GM18907 (cell line): ENCODE results near the gene LRRC25.

Source experiments
- ATAC-seq: cut with Tn5 transposase; IDR thresholded peaks from one replicate; pipeline ENCODE4 v1.9.1; 2021; ENCODE audit warnings: mild to moderate bottlenecking, moderate library complexity; ENCODE audit not compliant: unreplicated experiment

Gene LRRC25

DNA sequence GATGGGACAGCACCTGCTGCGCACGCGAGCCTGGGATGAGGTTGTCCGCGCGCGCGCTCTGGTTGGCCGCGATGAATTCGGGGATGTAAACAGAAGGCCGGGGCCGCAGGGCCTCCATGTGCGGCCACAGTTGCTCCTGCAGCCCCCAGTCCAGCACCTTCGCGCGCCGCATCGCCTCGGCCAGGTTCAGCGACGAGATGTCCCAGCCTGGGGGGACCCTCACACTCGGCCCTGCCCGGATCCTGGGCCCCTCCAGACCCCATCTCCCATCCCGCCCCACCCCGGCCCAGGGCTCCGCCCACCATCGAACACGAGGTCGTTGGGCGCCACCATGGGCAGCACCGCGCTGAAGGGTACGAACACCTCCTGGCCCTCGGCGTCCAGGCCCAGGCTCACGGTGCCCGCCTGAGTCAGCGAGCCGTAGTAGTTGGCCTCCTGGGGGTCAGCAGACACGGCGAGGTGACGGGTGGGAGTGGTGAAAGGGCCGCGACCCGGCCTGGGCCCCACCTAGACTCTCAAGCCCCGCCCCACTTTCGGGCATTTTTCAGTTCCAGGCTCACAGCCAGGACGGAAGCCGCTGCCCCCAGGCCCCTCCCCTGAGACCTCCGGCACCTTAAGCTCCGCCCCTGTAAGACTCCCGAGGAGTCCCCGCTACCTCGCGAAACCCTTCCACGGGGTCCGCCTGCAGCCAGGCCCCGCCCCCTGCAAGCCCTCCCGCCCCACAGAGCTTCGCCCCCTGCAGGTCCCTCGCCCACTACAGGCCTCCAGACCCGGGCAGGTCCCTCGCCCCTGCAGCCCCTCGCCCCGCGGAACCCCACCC lies 39.5 kb upstream of the LRRC25 start:
- ATAC-seq: peak; percentile 55

DNA sequence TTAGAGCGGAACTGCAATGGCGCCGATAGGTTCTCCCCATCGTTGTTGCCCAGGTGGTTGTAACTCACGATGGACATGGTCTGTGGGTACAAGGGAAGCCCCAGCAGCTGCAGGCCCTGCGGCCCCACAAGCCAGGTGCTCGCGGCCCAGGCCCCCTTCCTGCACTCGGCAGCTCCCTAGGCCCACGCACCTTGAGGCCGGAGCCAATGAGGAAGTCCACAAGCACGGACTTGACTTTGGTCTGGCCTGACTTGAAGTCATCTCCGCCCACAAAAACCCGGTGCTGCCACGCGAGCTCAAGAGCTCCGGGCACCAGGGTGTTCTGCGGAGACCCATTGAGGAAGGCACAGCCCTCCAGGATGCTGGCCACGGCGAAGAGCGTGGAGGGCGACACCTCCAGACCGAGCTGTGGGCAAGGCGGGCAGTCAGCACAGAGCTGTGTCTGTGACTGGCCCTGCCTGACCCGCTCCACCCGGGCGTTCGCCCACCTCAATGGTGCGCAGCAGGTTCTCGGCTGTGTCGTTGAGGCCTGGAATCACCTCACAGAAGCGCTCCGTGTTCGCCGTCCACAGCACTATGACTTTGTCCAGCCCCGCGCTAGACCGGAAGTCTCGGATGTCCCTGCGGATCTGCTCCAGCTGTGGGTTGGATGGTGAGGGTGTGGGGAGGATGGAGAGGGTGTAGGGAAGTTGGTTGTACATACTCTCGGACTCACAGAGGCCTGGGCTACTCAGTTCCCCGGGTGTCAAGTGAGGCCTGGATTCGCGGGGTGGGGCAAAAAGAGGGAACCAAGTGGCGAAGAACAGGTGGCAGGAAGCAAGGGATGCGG lies 38.6 kb upstream of the LRRC25 start:
- ATAC-seq: no peak

DNA sequence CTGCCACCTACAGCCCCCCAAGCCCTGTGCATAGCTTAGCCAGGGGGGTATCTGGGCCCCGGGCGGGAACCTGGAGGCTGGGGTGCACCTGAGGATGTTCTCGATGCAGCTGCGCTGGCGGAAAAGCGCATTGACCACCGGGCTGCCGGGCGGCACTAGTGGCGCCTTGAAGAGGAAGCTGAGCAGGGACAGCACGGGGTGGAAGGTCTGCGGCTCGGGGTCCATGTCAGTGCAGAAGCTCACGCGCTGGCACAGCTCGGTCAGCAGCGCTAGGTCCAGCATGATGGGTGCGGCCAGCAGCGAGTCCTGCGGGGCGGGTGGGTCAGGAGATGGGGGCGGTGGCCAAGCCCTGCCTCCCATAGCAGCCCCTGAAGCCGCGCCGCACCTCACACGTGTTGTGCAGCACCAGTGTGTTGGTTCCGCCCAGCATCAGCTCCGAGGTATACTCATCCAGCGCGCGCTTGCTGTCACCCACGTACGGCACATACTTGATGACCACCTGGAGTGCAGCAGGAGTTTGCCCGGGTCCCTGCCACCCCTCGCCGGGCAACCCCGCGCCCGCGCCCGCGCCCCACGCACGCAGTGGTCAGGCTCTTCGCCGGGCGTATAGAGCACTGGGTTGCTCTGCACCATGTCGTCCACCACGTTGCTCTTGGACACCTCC lies 37.9 kb upstream of the LRRC25 start:
- no peak for ATAC-seq

DNA sequence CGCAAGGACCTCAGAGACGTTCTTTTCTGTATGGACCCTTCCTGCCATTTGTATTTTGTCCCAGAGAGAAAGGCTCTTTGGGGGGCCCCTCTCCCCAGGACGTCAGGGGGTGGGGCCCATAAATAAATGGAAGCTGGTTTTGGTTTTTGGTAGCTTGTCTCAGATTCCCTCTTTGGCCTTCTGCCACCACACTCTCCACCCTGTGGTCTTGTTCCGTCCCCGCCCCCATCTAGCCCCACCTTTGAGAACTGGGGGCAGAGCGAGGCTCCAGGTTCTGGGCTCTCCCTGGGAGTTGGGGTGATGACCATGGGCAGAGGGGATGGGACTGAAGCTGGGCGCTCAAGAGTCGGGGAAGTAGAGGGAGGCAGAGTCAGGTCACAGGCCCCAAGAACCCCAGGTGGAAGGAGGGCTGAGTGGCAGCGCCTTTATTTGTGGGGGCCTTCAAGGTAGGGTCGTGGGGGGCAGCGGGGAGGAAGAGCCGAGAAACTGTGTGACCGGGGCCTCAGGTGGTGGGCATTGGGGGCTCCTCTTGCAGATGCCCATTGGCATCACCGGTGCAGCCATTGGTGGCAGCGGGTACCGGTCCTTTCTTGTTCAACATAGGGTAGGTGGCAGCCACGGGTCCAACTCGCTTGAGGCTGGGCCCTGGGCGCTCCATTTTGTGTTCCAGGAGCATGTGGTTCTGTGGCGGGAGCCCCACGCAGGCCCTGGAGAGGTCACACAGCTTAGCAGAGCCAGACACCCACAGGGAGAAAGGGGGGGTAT lies 37.2 kb upstream of the LRRC25 start:
- no peak for ATAC-seq

DNA sequence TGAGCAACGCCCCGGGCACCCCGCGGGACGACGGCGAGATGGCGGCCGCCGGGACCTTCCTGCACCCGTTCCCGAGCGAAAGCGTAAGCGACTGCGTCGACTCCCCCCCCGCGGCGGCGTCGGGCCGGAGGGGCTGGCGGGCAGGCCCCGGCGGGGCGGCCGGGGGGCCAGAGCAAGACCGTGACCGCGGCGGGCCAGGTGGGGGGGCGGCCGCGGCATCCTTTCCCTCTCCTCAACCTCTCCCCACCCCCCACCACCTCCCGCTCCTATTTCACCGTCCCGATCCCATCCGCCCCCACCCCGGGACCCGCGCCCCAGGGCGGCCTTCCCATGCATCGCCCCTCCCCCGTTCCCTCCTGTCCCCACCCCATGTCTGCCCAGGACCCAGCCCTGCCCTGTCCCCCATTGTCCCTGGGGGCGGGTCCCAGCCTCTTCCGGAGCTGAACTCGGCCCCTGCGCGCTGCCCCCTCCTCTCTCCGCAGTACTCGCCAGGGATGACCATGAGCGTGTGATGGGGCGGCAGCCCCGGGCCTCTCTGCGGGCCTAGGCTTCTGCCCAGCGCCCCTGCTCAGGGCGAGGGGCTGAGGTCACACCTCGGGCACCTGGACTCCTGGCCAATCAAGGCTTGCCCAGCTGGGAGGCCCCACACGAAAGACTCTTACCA lies 36.4 kb upstream of the LRRC25 start:
- no peak for ATAC-seq

DNA sequence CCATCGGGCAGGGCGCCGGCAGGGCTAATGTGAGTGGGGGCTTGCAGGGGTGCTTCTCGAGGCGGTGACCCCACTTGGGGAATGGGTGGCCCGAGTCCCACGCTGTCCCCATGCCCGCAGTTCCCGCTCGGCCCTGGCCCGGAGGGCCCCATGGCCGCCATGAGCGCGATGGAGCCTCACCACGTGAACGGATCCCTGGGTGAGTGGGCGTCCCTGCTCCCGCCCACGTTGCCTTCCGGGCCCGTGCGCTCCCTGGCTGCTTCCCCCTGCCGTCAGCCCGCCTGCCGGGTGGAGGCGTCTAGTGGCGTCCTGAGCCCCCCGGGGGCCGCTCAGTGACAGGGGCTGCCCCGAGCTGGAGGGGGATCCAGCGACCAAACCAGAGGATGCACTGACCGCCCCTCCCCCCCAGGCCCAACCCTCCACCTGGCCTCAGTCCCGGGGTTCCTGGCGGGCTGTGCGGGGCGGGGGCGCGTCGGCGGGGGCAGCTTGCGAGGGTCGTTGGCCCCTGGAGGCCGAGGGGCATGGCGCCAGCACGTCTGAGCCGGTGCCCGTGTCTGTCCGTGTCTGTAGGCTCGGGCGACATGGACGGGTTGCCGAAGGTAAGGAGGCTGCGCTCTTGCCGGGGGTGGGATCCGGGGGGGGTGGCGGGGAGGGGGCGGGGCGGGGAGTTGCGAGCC lies 35.7 kb upstream of the LRRC25 start:
- no peak for ATAC-seq

DNA sequence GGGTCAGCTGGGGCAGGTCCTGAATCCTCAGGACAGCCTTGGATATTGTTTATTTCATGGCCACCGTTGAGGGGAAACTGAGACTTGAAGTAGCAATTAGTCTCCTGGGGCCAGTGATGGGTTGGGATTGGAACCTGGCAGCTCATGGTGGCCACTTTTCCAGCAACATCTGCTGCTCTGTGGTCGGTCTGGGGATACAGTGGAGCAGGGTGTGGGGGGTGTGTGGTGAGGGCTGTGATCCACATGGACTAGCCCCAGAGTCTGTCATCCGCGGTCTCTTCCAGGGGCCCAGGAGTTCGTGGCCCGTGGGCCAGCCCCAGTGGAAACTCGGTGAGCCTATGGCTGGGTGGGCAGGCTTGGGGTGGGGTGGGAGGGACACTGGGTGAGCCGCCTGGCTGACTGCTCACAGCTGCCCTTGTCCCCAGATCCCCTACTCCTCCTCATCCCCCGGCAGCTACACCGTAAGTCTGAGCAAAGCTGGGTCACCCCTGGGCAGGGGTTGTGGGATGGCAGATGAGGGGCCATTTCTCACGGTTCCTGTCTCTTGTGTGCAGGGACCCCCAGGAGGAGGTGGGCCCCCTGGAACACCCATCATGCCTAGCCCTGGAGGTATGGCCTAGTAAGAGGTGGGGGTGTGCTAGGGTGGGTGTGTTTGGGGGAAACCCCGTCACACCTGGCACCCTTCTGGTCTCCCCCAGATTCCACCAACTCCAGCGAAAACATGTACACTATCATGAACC lies 35.0 kb upstream of the LRRC25 start:
- ATAC-seq: no peak

DNA sequence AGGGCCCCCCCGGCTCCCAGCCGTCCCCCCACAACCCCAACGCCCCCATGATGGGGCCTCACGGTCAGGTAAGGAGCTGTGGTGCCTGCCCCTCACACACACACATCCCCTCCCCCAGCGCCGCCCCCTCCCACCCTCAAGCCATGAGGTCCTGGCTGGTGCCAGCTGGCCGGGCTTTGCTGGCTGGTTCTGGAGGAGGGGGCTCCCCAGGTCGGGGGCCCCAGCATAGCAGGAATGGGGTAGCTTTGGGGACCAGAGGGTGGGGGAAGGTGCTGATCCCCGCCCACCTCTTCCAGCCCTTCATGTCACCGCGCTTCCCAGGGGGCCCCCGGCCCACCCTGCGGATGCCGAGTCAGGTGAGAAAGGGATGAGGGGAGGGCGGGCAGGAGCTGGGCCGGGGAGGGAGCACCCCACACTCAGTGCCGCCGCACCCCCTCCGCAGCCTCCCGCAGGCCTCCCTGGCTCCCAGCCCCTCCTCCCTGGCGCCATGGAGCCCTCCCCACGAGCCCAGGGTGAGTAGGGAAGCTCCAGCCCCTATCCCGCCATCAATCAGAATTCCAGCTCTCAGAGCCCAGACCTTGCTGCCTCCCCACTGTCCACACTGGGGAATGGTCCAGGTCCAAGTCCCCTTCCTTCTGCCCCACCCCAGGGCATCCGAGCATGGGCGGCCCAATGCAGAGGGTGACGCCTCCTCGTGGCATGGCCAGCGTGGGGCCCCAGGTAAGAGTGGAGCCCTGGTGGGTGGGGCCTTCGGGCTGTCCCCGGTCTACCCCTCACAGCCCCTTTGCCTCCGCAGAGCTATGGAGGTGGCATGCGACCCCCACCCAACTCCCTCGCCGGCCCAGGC lies 34.2 kb upstream of the LRRC25 start:
- no peak for ATAC-seq

DNA sequence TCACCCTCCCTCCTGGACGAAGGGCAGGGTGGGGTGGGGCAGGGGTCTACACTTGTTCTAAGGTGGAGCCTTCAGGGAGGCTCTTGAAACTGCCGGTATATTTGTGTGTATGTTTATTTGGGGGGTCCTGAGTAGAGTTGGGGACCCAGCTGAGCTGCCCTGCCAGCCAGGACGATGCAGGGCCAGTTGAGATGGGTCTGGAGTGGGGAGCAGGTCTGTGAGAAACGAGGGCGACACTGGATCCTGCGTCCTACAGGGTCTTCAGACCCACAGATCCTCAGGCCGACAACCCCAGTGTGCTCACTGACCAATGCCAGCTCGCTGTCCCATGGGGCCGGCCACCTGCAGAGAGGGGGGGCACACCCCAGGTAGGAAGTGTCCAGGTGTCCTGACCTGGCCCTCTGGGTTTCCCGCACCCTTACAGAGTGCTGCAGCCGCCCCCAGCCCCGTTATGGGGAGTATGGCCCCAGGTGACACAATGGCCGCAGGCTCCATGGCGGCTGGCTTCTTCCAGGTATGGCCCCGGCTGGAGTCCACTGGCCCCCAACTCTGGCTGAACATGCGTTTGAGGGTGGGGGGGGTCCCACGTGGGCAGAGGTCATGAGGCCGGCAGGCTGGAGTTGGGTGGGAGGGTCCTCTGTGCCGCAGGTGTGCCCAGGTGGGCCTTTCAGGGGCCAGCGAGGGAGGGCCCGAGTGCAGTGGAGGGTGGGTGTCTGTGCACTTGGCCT lies 33.2 kb upstream of the LRRC25 start:
- ATAC-seq: no peak

DNA sequence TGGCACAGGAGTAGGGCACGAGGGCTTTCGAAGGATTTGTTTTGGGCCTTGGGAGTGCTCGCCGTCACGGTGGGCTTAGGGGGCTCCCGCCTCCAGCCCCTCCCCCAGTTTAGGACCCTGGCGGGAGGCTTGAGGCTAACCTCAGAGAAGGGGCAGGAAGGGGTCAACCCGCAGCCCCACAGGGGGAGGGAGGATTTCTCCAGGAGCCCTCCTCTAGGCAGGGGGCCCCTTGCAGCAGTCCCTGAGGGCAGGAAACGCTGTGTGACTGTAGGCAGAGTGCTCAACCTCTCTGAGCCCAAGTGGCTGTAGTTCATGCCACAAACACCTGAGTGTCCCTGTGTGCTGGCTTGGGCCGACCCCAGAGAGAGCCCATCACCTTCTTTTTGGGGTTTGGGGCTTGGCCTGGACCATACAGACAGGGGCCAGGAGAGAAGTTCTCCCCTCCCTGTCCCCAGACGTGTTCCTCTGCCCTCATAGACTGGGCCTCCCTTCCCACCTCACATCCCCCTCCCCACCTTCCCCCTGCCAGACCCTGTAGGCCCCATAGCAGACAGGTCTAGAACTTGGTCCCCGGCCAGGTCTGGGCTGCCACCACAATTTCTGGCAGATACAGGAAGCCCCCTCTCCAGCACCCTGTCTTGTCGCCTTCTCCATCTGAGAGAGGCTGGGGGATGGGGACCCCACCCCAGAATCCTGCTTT lies 32.4 kb upstream of the LRRC25 start:
- ATAC-seq: no peak

DNA sequence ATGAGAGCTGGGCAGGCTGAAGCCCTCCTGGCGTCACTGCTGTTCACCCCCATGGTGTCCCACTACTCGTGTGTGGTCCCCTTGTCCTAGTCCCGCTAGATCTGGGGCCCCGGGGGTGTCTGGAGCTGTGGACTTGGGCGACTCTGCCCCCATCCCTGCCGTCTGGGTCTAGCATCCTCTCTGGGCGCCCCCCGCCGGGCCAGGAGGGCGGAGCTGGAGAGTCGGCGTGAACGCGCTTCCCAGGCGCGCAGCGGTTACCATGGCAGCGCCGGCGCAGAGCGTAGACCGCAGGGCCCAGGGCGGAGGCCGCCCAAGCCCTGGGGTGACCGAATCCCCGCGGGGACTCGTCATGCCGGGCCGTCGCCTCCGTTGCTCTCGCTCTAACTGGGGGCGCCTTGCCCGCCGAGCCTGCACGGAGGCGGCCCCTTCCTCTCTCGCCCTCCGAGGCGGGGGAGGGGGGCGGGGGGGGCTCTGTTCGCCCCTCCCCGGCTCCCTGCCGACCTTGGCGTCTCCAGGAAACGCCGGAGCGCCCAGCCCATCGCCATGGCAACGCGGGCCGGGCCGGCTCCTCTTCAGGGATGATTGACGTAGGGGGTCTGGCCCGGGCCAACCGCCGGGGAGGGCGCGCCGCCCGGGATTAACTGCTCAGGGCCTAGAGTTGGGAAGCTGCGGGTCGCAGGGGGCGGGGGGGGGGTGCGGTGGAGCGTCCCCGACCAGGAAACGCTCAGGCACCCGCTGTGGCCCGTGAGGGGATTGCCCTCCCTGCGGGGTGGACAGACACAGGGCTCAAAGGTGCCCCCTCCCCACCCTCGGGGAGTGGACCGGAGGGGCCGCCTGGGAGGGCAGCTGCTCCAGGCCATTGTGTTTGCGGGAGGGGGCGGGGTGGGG lies 31.6 kb upstream of the LRRC25 start:
- ATAC-seq: peak; percentile 51

DNA sequence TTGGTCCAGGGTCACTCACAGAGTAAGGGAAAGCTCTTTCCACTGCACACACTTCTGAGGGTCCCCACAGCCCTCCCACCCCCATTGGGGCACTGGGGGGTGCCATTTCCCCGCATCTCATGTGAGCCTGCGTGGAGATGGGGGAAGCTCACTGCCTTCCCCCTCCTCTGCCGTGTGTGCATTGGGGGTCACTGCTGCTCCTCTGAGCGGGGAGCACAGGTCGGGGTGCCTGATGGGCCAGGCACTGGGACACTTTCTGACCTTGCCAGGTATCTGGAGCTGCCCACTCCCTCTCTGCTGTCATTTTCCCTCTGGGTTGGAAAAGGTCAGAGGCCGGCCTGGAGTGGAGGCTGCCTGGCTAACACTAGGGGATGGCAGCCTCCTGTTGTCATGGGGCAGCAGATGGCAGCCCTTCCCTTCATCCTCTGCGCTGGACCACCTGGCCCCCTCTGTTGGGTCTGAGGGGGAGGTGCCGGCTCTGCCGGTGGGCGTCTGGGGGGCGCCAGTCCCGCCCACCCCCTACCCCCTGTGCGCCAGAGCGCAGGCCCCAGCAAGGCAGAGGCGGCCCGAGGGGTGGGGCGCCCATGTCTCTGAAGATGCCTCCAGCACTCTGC lies 30.9 kb upstream of the LRRC25 start:
- no peak for ATAC-seq

DNA sequence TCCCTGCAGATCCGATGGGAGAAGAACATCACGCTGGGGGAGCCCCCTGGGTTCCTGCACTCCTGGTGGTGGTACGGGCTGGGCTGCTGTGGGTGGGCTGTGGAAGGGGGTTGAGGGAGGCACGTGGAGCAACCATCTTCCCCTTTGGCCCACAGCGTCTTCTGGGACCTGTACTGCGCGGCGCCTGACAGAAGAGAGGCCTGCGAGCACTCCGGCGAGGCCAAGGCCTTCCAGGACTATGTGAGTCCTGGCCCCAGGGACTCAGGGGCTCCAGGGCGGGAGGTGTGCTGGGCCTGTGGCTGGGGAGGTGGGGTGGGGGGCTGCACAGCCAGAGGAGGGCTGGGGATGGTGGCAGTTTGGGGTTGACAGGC lies 30.3 kb upstream of the LRRC25 start:
- no peak for ATAC-seq

DNA sequence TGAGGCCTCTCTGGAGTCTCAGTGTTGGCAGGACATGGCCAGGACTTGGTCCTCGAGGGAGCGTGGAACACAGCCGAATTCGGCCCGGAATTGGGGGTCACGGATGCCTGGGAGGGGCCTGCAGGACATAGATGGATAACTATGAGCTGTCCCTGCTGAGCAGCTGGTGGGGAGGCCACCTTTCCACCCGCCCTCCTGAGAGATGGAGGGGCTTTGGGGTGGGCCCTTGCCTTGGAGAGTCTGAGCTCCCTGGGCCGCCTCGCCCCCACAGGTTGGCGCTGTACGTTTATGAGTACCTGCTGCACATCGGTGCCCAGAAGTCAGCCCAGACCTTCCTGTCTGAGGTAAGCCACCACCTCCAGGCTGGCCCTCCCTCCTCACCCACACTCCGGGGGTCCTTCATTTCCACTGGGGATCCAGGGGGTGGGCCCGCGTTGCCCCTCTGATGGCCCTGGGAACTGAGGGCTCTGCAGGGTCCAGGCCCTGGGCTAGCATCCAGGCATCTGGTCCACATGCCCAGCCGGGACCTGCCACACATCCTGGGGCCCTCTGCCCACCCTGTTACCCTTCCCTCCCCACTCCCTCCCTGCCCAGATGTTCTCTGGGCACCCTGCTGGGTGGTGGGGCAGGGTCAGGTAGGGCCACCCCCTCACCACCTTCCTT lies 29.8 kb upstream of the LRRC25 start:
- ATAC-seq: no peak

DNA sequence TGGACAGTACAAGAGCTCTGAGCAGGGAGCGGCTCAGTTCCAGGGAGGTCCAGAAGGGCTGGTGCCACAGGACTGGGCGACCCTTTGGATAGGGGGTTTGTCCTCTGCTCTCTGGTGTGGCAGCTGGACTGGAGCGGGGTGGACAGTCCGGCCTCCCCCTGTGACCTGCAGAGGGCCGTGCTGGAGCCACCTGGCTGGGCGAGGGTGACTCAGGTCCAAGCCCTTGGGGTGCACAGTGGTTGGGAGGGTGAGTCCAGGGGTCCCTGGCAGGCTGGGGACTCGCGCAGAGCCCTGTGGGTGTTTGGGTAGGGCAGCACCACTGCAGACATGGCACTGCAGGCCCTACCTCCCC lies 29.0 kb upstream of the LRRC25 start:
- ATAC-seq: no peak
